Liver (tissue), 9 donors: Measurements from ENCODE around the gene PDE9A. TPM values are rescaled to one million over a fixed set of nuclear protein-coding genes. Genes with fewer than 3 reads are reported as not detected.
A peak's percentile ranks its signal among the peaks of the same experiment; 100 is the strongest.

ENCODE experiments used
- DNase-seq: peaks from one replicate; pipeline ENCODE4 v3.0.0-alpha.2; 2017; ENCODE audit warnings: low spot score
- H3K27ac ChIP-seq, 2 donors: one replicate each; pipeline ENCODE4 v1.7.0; 2013; ENCODE audit warnings: inconsistent platforms in 2 of 2, low read length in 2 of 2, control low read depth in 1 of 2, low read depth in 1 of 2, mild to moderate bottlenecking in 1 of 2
- H3K27me3 ChIP-seq, 4 donors: one replicate each; pipeline versions ENCODE4 v1.6.1 to v1.7.0; 2013; ENCODE audit warnings: low read length in 3 of 4, inconsistent platforms in 1 of 4, mild to moderate bottlenecking in 1 of 4, moderate library complexity in 1 of 4; ENCODE audit not compliant: control insufficient read depth in 4 of 4, insufficient read depth in 4 of 4
- H3K36me3 ChIP-seq, 4 donors: one replicate each; pipeline versions ENCODE4 v1.6.1 to v1.7.0; 2013; ENCODE audit warnings: low read length in 3 of 4, mild to moderate bottlenecking in 3 of 4, low read depth in 1 of 4, moderate library complexity in 1 of 4; ENCODE audit not compliant: control insufficient read depth in 4 of 4, insufficient read depth in 3 of 4
- H3K4me1 ChIP-seq, 4 donors: one replicate each; pipeline versions ENCODE4 v1.6.1 to v1.7.0; 2013; ENCODE audit warnings: low read length in 3 of 4, mild to moderate bottlenecking in 3 of 4, moderate library complexity in 1 of 4; ENCODE audit not compliant: control insufficient read depth in 4 of 4, insufficient read depth in 4 of 4
- H3K4me3 ChIP-seq, 3 donors: one replicate each; pipeline versions ENCODE4 v1.6.1 to v1.7.0; 2013; ENCODE audit warnings: low read length in 3 of 3, control low read depth in 1 of 3, low read depth in 1 of 3, mild to moderate bottlenecking in 1 of 3
- H3K9ac ChIP-seq, 2 donors: one replicate each; pipeline ENCODE4 v1.7.0; 2013; ENCODE audit warnings: low read length in 2 of 2, mild to moderate bottlenecking in 2 of 2, moderate library complexity in 2 of 2, control low read depth in 1 of 2, low read depth in 1 of 2
- H3K9me3 ChIP-seq, 4 donors: one replicate each; pipeline versions ENCODE4 v1.6.1 to v1.7.0; 2013; ENCODE audit warnings: low read length in 3 of 4; ENCODE audit not compliant: control insufficient read depth in 4 of 4
- ATF3 ChIP-seq: IDR thresholded peaks from 2 replicates; pipeline ENCODE4 v1.6.1; 2016; ENCODE audit warnings: antibody characterized with exemption
- EGR1 ChIP-seq, 2 donors: IDR thresholded peaks; 2 replicates each; pipeline ENCODE4 v1.6.1; 2016 to 2018; ENCODE audit warnings: antibody characterized with exemption in 2 of 2, low read depth in 2 of 2
- FOXA2 ChIP-seq: IDR thresholded peaks from 2 replicates; pipeline ENCODE4 v1.6.1; 2016; ENCODE audit warnings: antibody characterized with exemption
- HNF4A ChIP-seq, 2 donors: conservative IDR thresholded peaks; 2 replicates each; pipeline ENCODE4 v1.6.1; 2016; ENCODE audit warnings: antibody characterized with exemption in 2 of 2, mild to moderate bottlenecking in 2 of 2
- JUND ChIP-seq, 2 donors: IDR thresholded peaks; 2 replicates each; pipeline ENCODE4 v1.6.1; 2016; ENCODE audit warnings: antibody characterized with exemption in 2 of 2
- MAX ChIP-seq: IDR thresholded peaks from 2 replicates; pipeline ENCODE4 v1.6.1; 2016; ENCODE audit warnings: antibody characterized with exemption
- NR2F2 ChIP-seq: IDR thresholded peaks from 2 replicates; pipeline ENCODE4 v1.6.1; 2016; ENCODE audit warnings: antibody characterized with exemption
- RAD21 ChIP-seq, 2 donors: IDR thresholded peaks; 2 replicates each; pipeline ENCODE4 v1.6.1; 2016; ENCODE audit warnings: antibody characterized with exemption in 2 of 2, mild to moderate bottlenecking in 2 of 2
- REST ChIP-seq: IDR thresholded peaks from 2 replicates; pipeline ENCODE4 v1.6.1; 2016; ENCODE audit warnings: antibody characterized with exemption, mild to moderate bottlenecking
- RXRA ChIP-seq, 2 donors: IDR thresholded peaks; 2 replicates each; pipeline ENCODE4 v1.6.1; 2017 to 2018; ENCODE audit warnings: antibody characterized with exemption in 2 of 2, mild to moderate bottlenecking in 1 of 2
- SP1 ChIP-seq: IDR thresholded peaks from 2 replicates; pipeline ENCODE4 v1.6.1; 2018; ENCODE audit warnings: antibody characterized with exemption, mild to moderate bottlenecking
- TAF1 ChIP-seq: conservative IDR thresholded peaks from 2 replicates; pipeline ENCODE4 v1.6.1; 2016; ENCODE audit warnings: antibody characterized with exemption, mild to moderate bottlenecking
- YY1 ChIP-seq: IDR thresholded peaks from 2 replicates; pipeline ENCODE4 v1.6.1; 2016; ENCODE audit warnings: antibody characterized with exemption, mild to moderate bottlenecking
- ZBTB33 ChIP-seq: IDR thresholded peaks from 2 replicates; pipeline ENCODE4 v1.6.1; 2016; ENCODE audit warnings: antibody characterized with exemption
- WGBS: extraction: QIAGEN DNeasy Blood & Tissue Kit; methylation state at CpG from one replicate; pipeline ENCODE4 v1.1.7; 2013; 5-methylcytosine and 5-hydroxymethylcytosine counted together
- polyA plus RNA-seq, 2 donors: library from polyadenylated mRNA; stranded (reverse) in 1 of 2; unstranded in 1 of 2; fragments of 200-250 nt in 1 of 2; fragments of >200 nt in 1 of 2; fragmentation: Nextera tagmentation in 1 of 2; extraction: Ambion mirVana in 1 of 2; gene quantifications; one replicate each; pipeline versions ENCODE4 v1.2.1 to v1.2.3, GENCODE V29; 2013 to 2015
- total RNA-seq, 2 donors: library from RNA; depleted of rRNA; stranded (reverse); fragments of >200 nt; gene quantifications; one replicate each; pipeline ENCODE4 v1.2.3, GENCODE V29; 2014
- donor health status: healthy.
- donor health status: healthy.
- donor health status: healthy.
- donor health status: healthy.
- donor health status: healthy.

The PDE9A gene
- total and polyA plus RNA-seq, 4 donors = 1.5 to 4.2 (median 2.7) TPM

- WGBS = 96% methylated on average over 18 of the region's 18 CpGs
- no peaks in the 10 kb centered on the region for H3K27me3 ChIP-seq
- no peaks in the 10 kb centered on the region for H3K9me3 ChIP-seq
- TF ChIP-seq EGR1 (IDR thresholded peaks at IDR 0.05; ENCODE audit: low read depth in 2 of 2) (no peak), TAF1 (no peak), YY1 (no peak), HNF4A (conservative IDR thresholded peaks at IDR 0.05) (no peak), SP1 (no peak), ZBTB33 (no peak), NR2F2 (no peak), REST (no peak), JUND (IDR thresholded peaks at IDR 0.05) (no peak), MAX (no peak)
- no peaks in the 10 kb centered on the region for H3K36me3 ChIP-seq
- no peak overlapping the region for H3K27ac ChIP-seq
- DNase-seq = no peak
- H3K4me1 ChIP-seq = no peaks in the 10 kb centered on the region
- no peak overlapping the region for H3K9ac ChIP-seq
- no peak overlapping the region for H3K4me3 ChIP-seq
These were observed 34.4 kb downstream of the PDE9A start for GRCh38 chr21:42687796-42688195.

GRCh38 chr21:42688226-42688840 is 34.9 kb downstream of the PDE9A start:
- Histone ChIP-seq H3K4me3 (no peak overlapping the region), H3K4me1 (no peaks in the 10 kb centered on the region), H3K27me3 (no peaks in the 10 kb centered on the region), H3K9me3 (no peaks in the 10 kb centered on the region), H3K9ac (no peak overlapping the region), H3K36me3 (no peaks in the 10 kb centered on the region), H3K27ac (no peak overlapping the region)
- WGBS = 93% methylated on average over 16 of the region's 16 CpGs
- no peak for DNase-seq
- TF ChIP-seq RXRA (IDR thresholded peaks at IDR 0.05) = peak in 1 of 2 donors; percentile 37
- TF ChIP-seq EGR1 (IDR thresholded peaks at IDR 0.05; ENCODE audit: low read depth in 2 of 2) = no peak

- TF ChIP-seq FOXA2 (no peak), HNF4A (conservative IDR thresholded peaks at IDR 0.05) (no peak), EGR1 (IDR thresholded peaks at IDR 0.05; ENCODE audit: low read depth in 2 of 2) (no peak), YY1 (no peak), SP1 (no peak), JUND (IDR thresholded peaks at IDR 0.05) (no peak), REST (no peak), ATF3 (no peak), RAD21 (IDR thresholded peaks at IDR 0.05) (no peak), TAF1 (no peak)
- DNase-seq = no peak
- H3K4me1 ChIP-seq = no peaks in the 10 kb centered on the region
- H3K36me3 ChIP-seq = no peaks in the 10 kb centered on the region
- WGBS = 94% methylated on average over 21 of the region's 21 CpGs
- no peak overlapping the region for H3K27ac ChIP-seq
- no peaks in the 10 kb centered on the region for H3K9me3 ChIP-seq
- H3K9ac ChIP-seq = no peak overlapping the region
- H3K27me3 ChIP-seq = no peaks in the 10 kb centered on the region
- no peak overlapping the region for H3K4me3 ChIP-seq
These were observed 35.5 kb downstream of the PDE9A start for GRCh38 chr21:42688841-42689371.
